GM18858 (cell line): ENCODE measurements around the gene CD22.

Source experiments
- ATAC-seq: cut with Tn5 transposase; IDR thresholded peaks from one replicate; pipeline ENCODE4 v1.9.1; 2021; ENCODE audit not compliant: unreplicated experiment

The CD22 gene

DNA sequence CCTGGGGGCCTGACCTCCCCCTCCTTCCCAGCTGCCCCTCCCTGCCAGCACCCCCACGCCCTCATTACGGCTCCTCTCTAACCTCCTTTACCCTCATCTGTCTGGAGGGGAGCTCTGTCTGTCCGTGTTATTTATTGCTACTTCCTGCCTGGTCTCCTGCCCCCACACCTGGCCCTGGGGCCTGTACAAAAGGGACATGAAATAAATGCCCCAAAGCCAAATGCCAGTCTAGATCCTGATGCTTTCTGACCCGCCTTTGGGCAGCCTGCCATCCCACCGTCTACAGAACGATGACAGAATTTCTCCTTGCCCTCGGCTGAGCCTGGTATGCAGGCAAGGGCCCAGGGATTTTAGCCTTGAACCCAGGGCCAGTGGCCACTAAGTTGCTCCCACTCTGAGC lies 15.4 kb upstream of the CD22 start:
- no peak for ATAC-seq

DNA sequence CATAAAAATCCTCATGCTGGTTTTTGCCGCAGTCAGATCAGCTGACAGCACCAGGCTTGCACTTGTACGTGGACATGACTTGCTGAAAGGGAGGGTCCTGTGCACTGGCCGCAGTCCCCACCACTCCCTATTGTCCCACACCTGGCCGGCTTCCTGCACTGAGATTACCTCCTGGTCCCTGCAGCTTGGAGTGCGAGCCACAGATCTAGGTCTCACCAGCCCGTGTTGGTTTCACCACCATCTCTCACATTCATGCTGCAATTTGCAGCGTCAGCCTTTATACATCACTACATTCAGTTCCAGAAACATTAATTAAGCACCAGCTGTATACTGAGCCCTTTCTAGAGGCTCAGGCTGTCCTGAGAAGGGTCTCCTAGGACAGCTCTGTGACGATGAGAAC lies 15.0 kb upstream of the CD22 start:
- no peak for ATAC-seq

DNA sequence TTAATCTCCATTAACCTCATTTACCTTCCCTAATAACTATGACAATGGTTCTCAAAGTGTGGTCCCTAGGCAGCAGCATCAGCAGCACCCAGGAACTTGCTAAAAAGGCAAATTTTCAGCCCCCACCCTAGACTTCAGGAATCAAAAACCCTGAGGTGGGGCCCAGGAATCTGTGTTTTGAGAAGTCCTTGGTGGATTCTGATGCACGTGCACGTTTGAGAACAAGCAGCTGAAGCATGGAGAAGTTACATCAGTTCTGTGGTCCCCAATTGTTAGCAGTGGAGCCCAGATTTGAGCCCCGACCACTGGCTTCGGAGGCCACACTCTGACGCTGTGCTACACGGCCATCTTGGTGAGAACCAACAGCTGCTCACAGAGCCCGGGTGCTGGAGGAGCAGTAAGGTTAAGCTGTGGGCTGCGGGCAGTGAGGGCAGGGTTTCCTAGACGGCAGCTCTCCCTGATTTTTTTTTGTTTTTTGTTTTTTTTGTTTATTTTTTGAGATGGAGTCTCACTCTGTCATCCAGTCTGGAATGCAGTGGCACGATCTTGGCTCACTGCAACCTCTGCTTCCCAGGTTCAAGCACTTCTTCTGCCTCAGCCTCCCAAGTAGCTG lies 14.0 kb upstream of the CD22 start:
- no peak for ATAC-seq

DNA sequence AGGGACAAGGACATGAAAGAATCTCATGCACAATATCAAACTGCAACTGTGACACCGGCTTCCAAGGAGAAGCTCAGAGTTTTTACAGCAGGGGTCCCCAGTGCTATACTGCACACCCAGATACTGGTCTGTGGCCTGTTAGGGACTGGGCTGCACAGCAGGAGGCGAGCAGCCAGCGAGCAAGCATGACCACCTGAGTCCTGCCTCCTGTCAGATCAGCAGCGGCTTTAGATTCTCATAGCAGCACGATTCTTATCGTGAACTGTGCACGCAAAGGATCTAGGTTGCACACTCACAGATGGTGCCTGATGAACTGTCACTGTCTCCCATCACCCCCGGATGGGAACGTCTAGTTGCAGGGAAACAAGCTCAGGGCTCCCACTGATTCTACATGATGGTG lies 13.1 kb upstream of the CD22 start:
- no peak for ATAC-seq

DNA sequence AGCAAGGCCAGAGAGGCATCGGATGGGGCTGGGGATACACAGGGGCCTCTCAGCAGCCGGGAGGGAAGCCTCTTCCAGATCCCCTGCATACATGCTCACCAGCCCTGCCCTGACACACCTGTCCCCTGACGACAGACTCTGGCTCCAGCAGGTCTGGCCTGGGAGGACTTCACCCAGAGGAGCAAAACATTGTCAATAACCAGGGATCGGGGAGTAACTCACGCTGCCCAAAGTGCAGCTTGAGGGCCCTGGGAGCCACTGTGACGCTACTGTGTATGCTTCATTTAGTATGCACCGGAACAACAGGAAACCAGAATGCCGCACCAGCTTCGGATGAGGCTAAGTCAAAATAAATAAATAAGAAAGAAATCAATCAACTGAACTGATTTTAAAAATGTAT lies 12.4 kb upstream of the CD22 start:
- ATAC-seq = no peak

- ATAC-seq = no peak
These were observed 11.4 kb upstream of the CD22 start for GRCh38 chr19:35317464-35318043.

GRCh38 chr19:35318679-35319448 lies 10.1 kb upstream of the CD22 start:
- ATAC-seq = no peak

DNA sequence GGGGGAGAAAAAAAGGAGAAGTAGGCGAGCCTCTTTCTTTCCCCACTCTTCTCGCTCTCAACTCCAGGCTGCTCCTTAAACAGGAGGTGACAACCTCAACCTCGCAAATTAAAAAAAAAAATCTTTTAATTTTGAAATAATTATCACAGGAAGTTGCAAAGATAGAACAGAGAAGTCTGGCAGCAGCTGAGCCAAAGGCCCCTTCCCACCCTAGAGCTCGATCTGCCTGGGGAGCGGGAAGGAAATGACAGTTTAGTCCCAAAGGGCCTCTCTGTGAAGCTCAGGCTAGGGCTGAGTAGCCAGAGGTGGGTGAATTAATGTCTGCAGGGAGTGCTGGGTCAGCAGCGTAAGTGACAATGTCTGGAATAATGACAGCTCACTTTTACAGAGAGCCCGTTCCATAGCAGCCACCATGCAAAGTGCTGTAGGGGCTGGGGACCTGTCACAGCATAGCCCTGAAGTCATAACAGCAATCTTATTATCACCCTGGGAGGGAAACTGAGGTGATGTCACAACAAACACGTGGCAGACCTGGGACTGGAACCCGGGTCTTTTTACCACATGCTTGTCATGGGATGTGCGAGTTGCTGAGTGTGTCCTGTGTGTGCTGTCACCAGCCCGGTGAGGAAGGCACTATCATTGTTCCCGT lies 8.8 kb upstream of the CD22 start:
- ATAC-seq = no peak

GRCh38 chr19:35321291-35321690 lies 7.7 kb upstream of the CD22 start:
- no peak for ATAC-seq

GRCh38 chr19:35322014-35322413 lies 7.0 kb upstream of the CD22 start:
- no peak for ATAC-seq

DNA sequence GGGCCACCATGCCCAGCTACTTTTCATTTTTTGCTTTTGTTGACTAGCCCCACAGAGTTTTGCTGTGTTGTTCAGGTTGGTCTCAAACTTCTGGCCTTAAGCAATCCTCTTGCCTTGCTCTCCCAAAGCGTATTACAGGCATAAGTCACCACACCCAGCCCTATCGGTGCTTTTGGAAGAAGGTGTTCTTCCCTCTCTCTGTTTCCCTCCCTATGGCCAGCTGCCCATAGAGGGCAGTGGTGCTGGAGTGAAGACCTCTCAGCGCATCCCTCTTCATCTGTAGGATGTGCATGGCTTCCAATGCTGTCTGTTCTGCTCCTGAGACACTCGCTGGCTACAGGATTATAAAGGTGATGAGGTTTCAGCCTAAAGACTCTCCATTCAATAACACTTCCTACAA lies 1.3 kb upstream of the CD22 start:
- ATAC-seq = no peak

DNA sequence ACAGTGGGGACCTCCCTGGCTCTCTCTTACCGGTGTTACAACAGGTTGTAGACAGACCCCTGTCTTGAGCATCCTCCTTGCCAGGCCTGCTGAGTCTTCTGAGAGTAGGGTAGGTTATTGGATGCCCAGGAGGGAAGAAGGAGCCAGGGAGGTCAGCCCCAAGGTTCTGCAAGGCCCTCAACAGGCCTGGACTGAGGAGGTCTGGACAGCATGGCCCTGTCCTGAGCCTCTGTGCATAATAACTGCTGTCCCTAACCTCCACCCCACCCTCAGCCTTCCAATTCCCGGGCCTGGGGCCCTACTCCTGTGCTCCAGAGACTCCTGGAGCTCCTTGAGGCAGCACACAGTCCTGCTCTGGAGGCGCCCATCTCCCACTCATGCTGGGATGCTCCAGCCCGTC lies 336 bp downstream of the CD22 start:
- ATAC-seq = no peak

GRCh38 chr19:35330475-35330874 lies 1.5 kb downstream of the CD22 start:
- ATAC-seq = no peak

GRCh38 chr19:35331551-35332214 lies 2.7 kb downstream of the CD22 start:
- ATAC-seq = no peak

GRCh38 chr19:35332817-35333216 lies 3.8 kb downstream of the CD22 start:
- ATAC-seq = no peak

GRCh38 chr19:35334144-35334753 lies 5.3 kb downstream of the CD22 start:
- ATAC-seq = no peak

DNA sequence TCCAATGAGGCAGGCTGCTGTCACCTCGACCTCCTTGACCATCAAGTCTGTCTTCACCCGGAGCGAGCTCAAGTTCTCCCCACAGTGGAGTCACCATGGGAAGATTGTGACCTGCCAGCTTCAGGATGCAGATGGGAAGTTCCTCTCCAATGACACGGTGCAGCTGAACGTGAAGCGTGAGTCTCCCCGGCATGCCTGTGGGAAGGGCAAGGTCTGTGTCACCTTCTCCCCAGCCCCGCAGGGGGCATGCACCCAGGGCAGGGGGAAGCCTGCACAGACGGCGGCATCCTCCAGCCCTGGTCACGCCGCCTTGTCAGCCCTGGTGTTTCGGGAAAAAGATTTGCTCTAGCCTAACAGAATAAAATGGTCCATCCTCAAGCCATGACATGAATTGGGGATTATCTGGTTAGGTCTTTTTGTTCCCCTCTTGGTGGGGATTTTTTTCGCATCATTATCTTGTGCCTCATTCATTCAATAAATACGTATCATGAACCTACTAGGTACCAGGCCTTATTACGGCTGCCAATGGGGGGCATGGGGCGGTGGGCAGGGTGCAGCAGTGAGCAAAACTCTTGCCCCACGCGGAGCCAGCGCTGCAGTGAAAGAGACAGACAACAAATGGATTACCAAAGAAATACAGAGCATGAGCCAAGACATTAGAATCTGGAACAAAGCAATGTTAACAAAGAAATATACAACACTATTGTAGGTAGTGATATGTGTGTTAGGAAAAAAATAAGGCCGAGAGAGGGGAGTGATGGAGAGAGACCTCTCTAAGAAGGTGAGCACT lies 7.4 kb downstream of the CD22 start:
- no peak for ATAC-seq

DNA sequence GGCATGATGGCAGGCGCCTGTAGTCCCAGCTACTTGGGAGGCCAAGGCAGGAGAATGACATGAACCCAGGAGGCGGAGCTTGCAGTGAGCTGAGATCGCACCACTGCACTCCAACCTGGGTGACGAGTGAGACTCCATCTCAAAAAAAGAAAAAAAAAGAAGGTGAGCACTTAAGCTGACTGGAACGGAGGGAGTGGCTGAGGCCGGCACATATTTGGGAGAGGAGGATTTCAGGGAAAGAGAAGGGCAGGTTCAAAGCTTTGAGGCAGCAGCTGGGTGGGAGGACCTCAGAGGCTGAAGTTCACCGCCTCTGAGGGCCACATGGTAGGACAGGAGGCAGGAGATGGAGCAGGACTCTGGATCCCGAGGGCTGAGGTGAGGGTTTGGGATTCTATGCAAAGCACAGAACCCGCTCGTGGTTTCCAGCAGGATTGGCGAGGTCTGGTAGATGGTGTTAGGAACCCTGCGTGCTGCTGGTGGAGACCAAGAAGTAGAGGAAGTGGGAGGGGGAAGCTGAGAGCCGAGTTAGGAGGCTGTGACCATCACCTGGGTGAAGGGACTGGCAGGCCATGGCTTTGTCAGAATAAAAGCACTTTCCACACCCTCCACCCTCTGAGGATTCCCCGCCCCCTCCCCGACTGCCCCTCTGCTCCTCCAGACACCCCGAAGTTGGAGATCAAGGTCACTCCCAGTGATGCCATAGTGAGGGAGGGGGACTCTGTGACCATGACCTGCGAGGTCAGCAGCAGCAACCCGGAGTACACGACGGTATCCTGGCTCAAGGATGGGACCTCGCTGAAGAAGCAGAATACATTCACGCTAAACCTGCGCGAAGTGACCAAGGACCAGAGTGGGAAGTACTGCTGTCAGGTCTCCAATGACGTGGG lies 8.4 kb downstream of the CD22 start:
- no peak for ATAC-seq

DNA sequence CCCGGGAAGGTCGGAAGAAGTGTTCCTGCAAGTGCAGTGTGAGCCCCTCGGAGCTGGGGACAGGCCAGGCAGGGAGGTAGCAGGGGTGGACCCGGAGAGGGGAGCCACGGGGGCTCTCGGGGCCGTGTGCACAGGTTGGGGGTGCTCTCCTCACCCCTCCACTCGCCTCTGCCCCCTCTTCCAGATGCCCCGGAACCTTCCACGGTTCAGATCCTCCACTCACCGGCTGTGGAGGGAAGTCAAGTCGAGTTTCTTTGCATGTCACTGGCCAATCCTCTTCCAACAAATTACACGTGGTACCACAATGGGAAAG lies 9.0 kb downstream of the CD22 start:
- no peak for ATAC-seq
